GM12878 (cell line): ENCODE results near the gene PMAIP1. TPM values are rescaled to one million over a fixed set of nuclear protein-coding genes. Genes with fewer than 3 reads are reported as not detected.
"Not testable (repeated sequence)": the region's sequence is repeated elsewhere in the genome, so short reads cannot be mapped to it uniquely, and the experiment has no call there.

Experiments
- ATAC-seq: fragments of 200-7000 bp; cut with Tn5 transposase; 3 replicates; pipeline ENCODE4 v1.9.1; 2020; ENCODE audit warnings: mild to moderate bottlenecking, moderate library complexity
- BruUV-seq: library from RNA; stranded (reverse); fragments of 400-500 nt; replicated peaks from 2 replicates; lab custom pipeline; 2021; lab: Mats Ljungman, UMichigan
- CTCF ChIA-PET: fragments of 300-600 bp; sonication (Branson Sonifier 250); formaldehyde crosslinking; extraction: SDS; loops from one replicate; lab custom pipeline; 2021; ENCODE audit warnings: inconsistent platforms; lab: Yijun Ruan, JAX
- POLR2A ChIA-PET: fragments of 350-600 bp; formaldehyde crosslinking; extraction: SDS; loops from one replicate; lab custom pipeline; 2021; ENCODE audit warnings: inconsistent platforms; lab: Charles Lee
- RAD21 ChIA-PET: fragments of 300-600 bp; sonication (Branson Sonifier 250); formaldehyde crosslinking; loops from one replicate; lab custom pipeline; 2023; ENCODE audit warnings: antibody characterized with exemption; ENCODE audit not compliant: unreplicated experiment; lab: Charles Lee
- SMC1A ChIA-PET: fragments of 300-600 bp; sonication (Branson Sonifier 250); formaldehyde crosslinking; loops from one replicate; lab custom pipeline; 2023; ENCODE audit not compliant: unreplicated experiment, uncharacterized antibody; lab: Charles Lee
- DNase-seq: peaks from one replicate; pipeline ENCODE4 v3.0.0-alpha.2; 2011; ENCODE audit warnings: low read depth, low spot score
- FAIRE-seq: peaks from 3 replicates; lab custom pipeline; 2011; peaks lifted over from hg19 to GRCh38; lab: Jason Lieb, UNC
- H2AFZ ChIP-seq: 2 replicates; pipeline ENCODE4 v1.6.0; 2011; ENCODE audit warnings: low read depth, low read length, control low read depth; ENCODE audit not compliant: control insufficient read depth
- H3K27ac ChIP-seq: 2 replicates; pipeline ENCODE4 v1.5.1; 2011; ENCODE audit warnings: control low read depth; ENCODE audit not compliant: control insufficient read depth, insufficient read depth
- H3K27me3 ChIP-seq, 2 experiments: replicated peaks in 1 of 2; 2 replicates each; pipeline versions ENCODE4 v1.6.0 to v1.6.1; 2011; ENCODE audit warnings: low read length in 1 of 2; ENCODE audit not compliant: control insufficient read depth in 2 of 2, insufficient read depth in 2 of 2
- H3K36me3 ChIP-seq, 2 experiments: 2 replicates each; pipeline ENCODE4 v1.5.1; 2011; ENCODE audit warnings: low read length in 1 of 2; ENCODE audit not compliant: control insufficient read depth in 2 of 2, insufficient read depth in 2 of 2
- H3K4me1 ChIP-seq: 2 replicates; pipeline ENCODE4 v1.6.1; 2011; ENCODE audit warnings: mild to moderate bottlenecking, low read length, moderate library complexity, mixed read lengths; ENCODE audit not compliant: control insufficient read depth, insufficient read depth
- H3K4me2 ChIP-seq: 2 replicates; pipeline ENCODE4 v1.6.0; 2011; ENCODE audit warnings: control low read depth; ENCODE audit not compliant: control insufficient read depth, insufficient read depth
- H3K4me3 ChIP-seq: fragments of 200-600 bp; sonication (generic); 2 replicates; pipeline ENCODE4 v1.5.1; 2016
- H3K79me2 ChIP-seq: 2 replicates; pipeline ENCODE4 v1.6.0; 2011; ENCODE audit warnings: low read length; ENCODE audit not compliant: control insufficient read depth, insufficient read depth
- H3K9ac ChIP-seq: 2 replicates; pipeline ENCODE4 v1.8.0; 2011; ENCODE audit warnings: low read length, control low read depth, mixed read lengths; ENCODE audit not compliant: control insufficient read depth, insufficient read depth
- H3K9me3 ChIP-seq: replicated peaks from 3 replicates; pipeline ENCODE4 v1.5.1; 2011; ENCODE audit warnings: mild to moderate bottlenecking, low read length; ENCODE audit not compliant: control insufficient read depth, insufficient read depth
- H4K20me1 ChIP-seq: 2 replicates; pipeline ENCODE4 v1.6.0; 2011; ENCODE audit not compliant: control insufficient read depth, insufficient read depth
- CEBPZ ChIP-seq: fragments of 150-350 bp; IDR thresholded peaks from 2 replicates; pipeline ENCODE4 v1.6.1; 2016; ENCODE audit warnings: low read depth, low read length
- WGBS: methylation state at CpG from one replicate; pipeline ENCODE4 v1.1.6; 2016; ENCODE audit warnings: low lambda C conversion rate; ENCODE audit not compliant: insufficient replicate concordance, insufficient coverage; ENCODE audit errors: missing lambda C conversion rate; 5-methylcytosine and 5-hydroxymethylcytosine counted together
- in situ Hi-C: fragments of 300-500 bp; cut with MboI; formaldehyde crosslinking; loops from 9 replicates; pipeline ENCODE4 v1.14.3; 2018; ENCODE audit warnings: mixed read lengths
- intact Hi-C: fragments of 100-400 bp; cut with micrococcal nuclease; formaldehyde crosslinking; loops from one replicate; pipeline ENCODE4 v1.14.2; 2022; ENCODE audit not compliant: unreplicated experiment
- polyA plus RNA-seq, 11 experiments: library from polyadenylated mRNA; depleted of rRNA in 4 of 11; unstranded in 6 of 11; stranded (reverse) in 5 of 11; fragments of >200 nt; fragmentation: Nextera tagmentation in 4 of 11; fragmentation: Illumina TruSeq in 1 of 11; extraction: Ambion mirVana in 4 of 11; extraction: Trizol in 1 of 11; gene quantifications; 1 replicate in 1 of 11; 2 replicates in 10 of 11; pipeline versions ENCODE4 v1.2.1 to v1.2.3, GENCODE V29; 2011 to 2016; ENCODE audit warnings: inconsistent platforms in 2 of 11, missing spikeins in 2 of 11, low read depth in 1 of 11
- total RNA-seq, 4 experiments: library from RNA; depleted of rRNA in 3 of 4; stranded (reverse); fragments of >200 nt in 3 of 4; fragmentation: Illumina TruSeq in 1 of 4; extraction: Trizol in 1 of 4; gene quantifications; 2 replicates each; pipeline versions ENCODE4 v1.2.1 to v1.2.3, GENCODE V29; 2013 to 2021

PMAIP1 gene
- total and polyA plus RNA-seq, 10 of the 15 experiments (the other 5 are each of a cell fraction or from before 2014, with no cell fraction given) = 74.0 to 219 (median 112) TPM

- TF ChIP-seq CEBPZ = no peak
These were observed 14.1 kb upstream of the PMAIP1 start (continued) for GRCh38 chr18:59885579-59886163.

DNA sequence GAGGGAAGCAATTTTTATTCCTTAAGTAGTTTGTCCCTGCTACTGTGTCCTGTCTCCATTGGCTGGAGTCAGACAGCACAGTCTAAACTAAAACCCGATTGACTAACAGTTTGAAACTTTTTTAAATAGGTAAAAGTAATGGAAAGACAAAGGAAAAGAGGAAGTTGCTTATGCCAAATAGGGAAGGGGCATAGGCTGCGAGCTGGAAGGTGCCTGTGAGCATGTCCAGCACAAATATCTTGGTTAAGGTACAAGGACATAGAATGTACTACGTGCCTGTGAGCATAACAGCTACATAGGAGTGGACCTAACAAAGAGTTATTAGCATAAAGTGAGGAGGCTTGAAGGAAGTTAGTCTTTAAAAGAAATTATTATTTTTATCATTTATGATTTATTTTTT is 13.4 kb upstream of the PMAIP1 start:
- H3K4me3 ChIP-seq, H3K36me3 ChIP-seq, ATAC-seq, H3K27me3 ChIP-seq, CTCF ChIA-PET, H4K20me1 ChIP-seq, H3K9me3 ChIP-seq, BruUV-seq, H3K9ac ChIP-seq, FAIRE-seq, H3K79me2 ChIP-seq, DNase-seq, H2AFZ ChIP-seq, intact Hi-C loops: not testable (repeated sequence)
- POLR2A ChIA-PET = interaction anchor here (1.3 to 5.8 kb wide), 3 partner anchors 11 to 18 kb away, joined by 4 to 68 read pairs (median 39); partner anchors contain the start of gene PMAIP1
- SMC1A ChIA-PET = interaction anchor here (0.7 to 5.3 kb wide), 6 partner anchors 13 to 102 kb away, joined by 3 to 72 read pairs (median 10); partner anchors contain the start of gene PMAIP1
- peaks cover 38% of the 10 kb centered on the region for H3K4me1 ChIP-seq
- H3K4me2 ChIP-seq = peak overlapping the region; percentile 95; the same call in 1 of the 2 replicates
- H3K27ac ChIP-seq = peak overlapping the region; percentile 91
- RAD21 ChIA-PET = interaction anchor here (1.1 to 6.6 kb wide), 2 partner anchors 13 to 18 kb away, joined by 3 to 56 read pairs; partner anchors contain the start of gene PMAIP1
- in situ Hi-C loops = loop anchor here (25.0 kb wide), 1 partner anchor 899 kb away; no protein-coding TSS in a partner anchor
- WGBS = 40% methylated on average over 3 of the region's 3 CpGs
